Central memory CD8-positive, alpha-beta T cell (primary cell): Measurements from ENCODE around the gene TMEM272.
"Not testable (repeated sequence)": the region's sequence is repeated elsewhere in the genome, so short reads cannot be mapped to it uniquely, and the experiment has no call there.

ENCODE experiments used
- ATAC-seq: fragments of 150-1000 bp; cut with Tn5 transposase; replicated peaks from 2 replicates; pipeline ENCODE4 v1.10.0; 2022; ENCODE audit warnings: mild to moderate bottlenecking, moderate FRiP score, moderate number of reproducible peaks; ENCODE audit not compliant: poor library complexity, severe bottlenecking; ENCODE audit errors: extremely low read depth
- DNase-seq, 2 donors: peaks; one replicate each; pipeline ENCODE4 v3.0.0; 2021; ENCODE audit warnings: low spot score in 2 of 2
- H3K27ac Mint-ChIP-seq: one replicate; pipeline ENCODE4 v1.8.0; 2022; ENCODE audit warnings: low read depth, mild to moderate bottlenecking, moderate library complexity, mixed read lengths
- H3K27me3 Mint-ChIP-seq: one replicate; pipeline ENCODE4 v1.8.0; 2022; ENCODE audit warnings: mixed read lengths
- H3K36me3 Mint-ChIP-seq: one replicate; pipeline ENCODE4 v1.8.0; 2022; ENCODE audit warnings: mild to moderate bottlenecking, moderate library complexity, mixed read lengths; ENCODE audit not compliant: insufficient read depth
- H3K4me1 Mint-ChIP-seq: one replicate; pipeline ENCODE4 v1.8.0; 2022; ENCODE audit warnings: mixed read lengths
- H3K4me3 Mint-ChIP-seq: one replicate; pipeline ENCODE4 v1.8.0; 2022; ENCODE audit warnings: mild to moderate bottlenecking, moderate library complexity, mixed read lengths
- H3K9me3 Mint-ChIP-seq: one replicate; pipeline ENCODE4 v1.8.0; 2022; ENCODE audit warnings: mixed read lengths

TMEM272 gene

GRCh38 chr13:51828730-51829567 is 16.0 kb downstream of the TMEM272 start:
- H3K27ac Mint-ChIP-seq, result no peak overlapping the region
- no peak for ATAC-seq
- H3K4me1 Mint-ChIP-seq, result peaks cover 56% of the 10 kb centered on the region
- H3K9me3 Mint-ChIP-seq, result no peaks in the 10 kb centered on the region
- peaks cover 13% of the 10 kb centered on the region for H3K36me3 Mint-ChIP-seq
- H3K27me3 Mint-ChIP-seq, result no peaks in the 10 kb centered on the region
- no peak overlapping the region for H3K4me3 Mint-ChIP-seq
- DNase-seq, result no peak

GRCh38 chr13:51827254-51827653 is 17.7 kb downstream of the TMEM272 start:
- DNase-seq (no peak), ATAC-seq (no peak)
- Mint-ChIP-seq H3K4me3 (peak overlapping the region; percentile 54), H3K36me3 (peaks cover 16% of the 10 kb centered on the region), H3K9me3 (no peaks in the 10 kb centered on the region), H3K27me3 (no peaks in the 10 kb centered on the region), H3K27ac (peak overlapping the region; percentile 86), H3K4me1 (peaks cover 58% of the 10 kb centered on the region)

- ATAC-seq, result no peak
- H3K4me1 Mint-ChIP-seq, result peaks cover 62% of the 10 kb centered on the region
- H3K27me3 Mint-ChIP-seq, result no peaks in the 10 kb centered on the region
- no peaks in the 10 kb centered on the region for H3K9me3 Mint-ChIP-seq
- H3K36me3 Mint-ChIP-seq, result peaks cover 18% of the 10 kb centered on the region
- peak overlapping the region; percentile 86 for H3K27ac Mint-ChIP-seq
- DNase-seq, result no peak
- peak overlapping the region; percentile 54 for H3K4me3 Mint-ChIP-seq
Measured at GRCh38 chr13:51826606-51827005, 18.4 kb downstream of the TMEM272 start.

GRCh38 chr13:51825681-51826254 is 19.2 kb downstream of the TMEM272 start:
- DNase-seq (no peak), ATAC-seq (no peak)
- Mint-ChIP-seq H3K4me3 (peak overlapping the region; percentile 54), H3K4me1 (peaks cover 71% of the 10 kb centered on the region), H3K9me3 (no peaks in the 10 kb centered on the region), H3K27me3 (no peaks in the 10 kb centered on the region), H3K36me3 (peaks cover 18% of the 10 kb centered on the region), H3K27ac (peak overlapping the region; percentile 86)

GRCh38 chr13:51825165-51825592 is 19.8 kb downstream of the TMEM272 start:
- ATAC-seq (peak; percentile 78), DNase-seq (no peak)
- peak overlapping the region; percentile 54 for H3K4me3 Mint-ChIP-seq
- H3K36me3 Mint-ChIP-seq, result peaks cover 18% of the 10 kb centered on the region
- no peaks in the 10 kb centered on the region for H3K9me3 Mint-ChIP-seq
- H3K27me3 Mint-ChIP-seq, result no peaks in the 10 kb centered on the region
- peak overlapping the region; percentile 86 for H3K27ac Mint-ChIP-seq
- peaks cover 77% of the 10 kb centered on the region for H3K4me1 Mint-ChIP-seq

GRCh38 chr13:51824712-51825111 is 20.3 kb downstream of the TMEM272 start:
- Mint-ChIP-seq H3K4me1 (peaks cover 81% of the 10 kb centered on the region), H3K27ac (peak overlapping the region; percentile 86), H3K4me3 (peak overlapping the region; percentile 54), H3K36me3 (peaks cover 18% of the 10 kb centered on the region)
- not testable (repeated sequence) for H3K9me3 Mint-ChIP-seq, H3K27me3 Mint-ChIP-seq, ATAC-seq, DNase-seq

- Mint-ChIP-seq H3K4me1 (peaks cover 90% of the 10 kb centered on the region), H3K27ac (peak overlapping the region; percentile 86), H3K27me3 (no peaks in the 10 kb centered on the region), H3K36me3 (peaks cover 18% of the 10 kb centered on the region), H3K4me3 (peak overlapping the region; percentile 54), H3K9me3 (no peaks in the 10 kb centered on the region)
- no peak for ATAC-seq
- DNase-seq, result no peak
Measured at GRCh38 chr13:51823863-51824262, 21.1 kb downstream of the TMEM272 start.

GRCh38 chr13:51823359-51823758 is 21.6 kb downstream of the TMEM272 start:
- peak overlapping the region; percentile 80 for H3K4me3 Mint-ChIP-seq
- no peaks in the 10 kb centered on the region for H3K27me3 Mint-ChIP-seq
- DNase-seq, result no peak
- H3K27ac Mint-ChIP-seq, result no peak overlapping the region
- H3K9me3 Mint-ChIP-seq, result no peaks in the 10 kb centered on the region
- no peak for ATAC-seq
- peaks cover 90% of the 10 kb centered on the region for H3K4me1 Mint-ChIP-seq
- H3K36me3 Mint-ChIP-seq, result peaks cover 20% of the 10 kb centered on the region

- Mint-ChIP-seq H3K4me3 (peak overlapping the region; percentile 80), H3K4me1 (peaks cover 88% of the 10 kb centered on the region), H3K27me3 (no peaks in the 10 kb centered on the region), H3K9me3 (no peaks in the 10 kb centered on the region), H3K27ac (peak overlapping the region; percentile 88), H3K36me3 (peaks cover 20% of the 10 kb centered on the region)
- no peak for ATAC-seq
- DNase-seq, result no peak
Measured at GRCh38 chr13:51822106-51822815, 22.7 kb downstream of the TMEM272 start.

GRCh38 chr13:51821606-51822005 is 23.4 kb downstream of the TMEM272 start:
- peak overlapping the region; percentile 88 for H3K27ac Mint-ChIP-seq
- H3K4me1 Mint-ChIP-seq, result peaks cover 85% of the 10 kb centered on the region
- DNase-seq (no peak), ATAC-seq (peak; percentile 59)
- H3K36me3 Mint-ChIP-seq, result peaks cover 14% of the 10 kb centered on the region
- no peaks in the 10 kb centered on the region for H3K27me3 Mint-ChIP-seq
- H3K9me3 Mint-ChIP-seq, result no peaks in the 10 kb centered on the region
- H3K4me3 Mint-ChIP-seq, result peak overlapping the region; percentile 80

- Mint-ChIP-seq H3K9me3 (no peaks in the 10 kb centered on the region), H3K4me1 (peaks cover 77% of the 10 kb centered on the region), H3K36me3 (peaks cover 10% of the 10 kb centered on the region)
Measured at GRCh38 chr13:51820016-51820597, 24.9 kb downstream of the TMEM272 start.

GRCh38 chr13:51819544-51819943 is 25.4 kb downstream of the TMEM272 start:
- H3K27ac Mint-ChIP-seq, result peak overlapping the region; percentile 87
- DNase-seq, result no peak

More at GRCh38 chr13:51820016-51820597, 24.9 kb downstream of the TMEM272 start:
- Mint-ChIP-seq H3K27ac (peak overlapping the region; percentile 87), H3K27me3 (no peaks in the 10 kb centered on the region), H3K4me3 (no peak overlapping the region)
- DNase-seq (no peak), ATAC-seq (no peak)

More at GRCh38 chr13:51819544-51819943, 25.4 kb downstream of the TMEM272 start:
- no peak for ATAC-seq
- Mint-ChIP-seq H3K4me1 (peaks cover 75% of the 10 kb centered on the region), H3K36me3 (peaks cover 7% of the 10 kb centered on the region), H3K9me3 (no peaks in the 10 kb centered on the region), H3K4me3 (peak overlapping the region; percentile 36), H3K27me3 (no peaks in the 10 kb centered on the region)
